HT1080 (cell line): ENCODE results near the gene FBXO30. TPM values are rescaled to one million over a fixed set of nuclear protein-coding genes. Genes with fewer than 3 reads are reported as not detected.

Source experiments
- DNase-seq: peaks from one replicate; pipeline ENCODE4 v3.0.0-alpha.2; 2015; ENCODE audit warnings: low read depth
- polyA plus RNA-seq, 2 experiments: library from polyadenylated mRNA; depleted of rRNA; stranded (reverse); fragments of >200 nt; gene quantifications; 2 replicates each; pipeline ENCODE4 v1.2.3, GENCODE V29; 2015
- total RNA-seq: library from RNA; depleted of rRNA; stranded (reverse); fragments of >200 nt; shearing (Covaris generic); gene quantifications from 2 replicates; pipeline ENCODE4 v1.2.3, GENCODE V29; 2014; rRNA removed

Gene FBXO30
- 4.1 and 7.2 TPM in 2 replicates for total RNA-seq
- polyA plus RNA-seq (2015; cell fraction: cytosol; rRNA removed): 6.6 and 7.9 TPM in 2 replicates
- 9.2 and 9.6 TPM in 2 replicates for polyA plus RNA-seq (2015; cell fraction: nucleus; rRNA removed)

GRCh38 chr6:145814501-145815308, at the start of gene FBXO30:
FBXO30 (minus strand) TSS chr6:145814795; CDS start chr6:145806405, 8,390 bp downstream.
- peak; percentile 86 for DNase-seq

GRCh38 chr6:145863988-145864616, 49.5 kb upstream of the FBXO30 start:
- no peak for DNase-seq

- no peak for DNase-seq
Measured at GRCh38 chr6:145863366-145863765, 48.8 kb upstream of the FBXO30 start.

DNA sequence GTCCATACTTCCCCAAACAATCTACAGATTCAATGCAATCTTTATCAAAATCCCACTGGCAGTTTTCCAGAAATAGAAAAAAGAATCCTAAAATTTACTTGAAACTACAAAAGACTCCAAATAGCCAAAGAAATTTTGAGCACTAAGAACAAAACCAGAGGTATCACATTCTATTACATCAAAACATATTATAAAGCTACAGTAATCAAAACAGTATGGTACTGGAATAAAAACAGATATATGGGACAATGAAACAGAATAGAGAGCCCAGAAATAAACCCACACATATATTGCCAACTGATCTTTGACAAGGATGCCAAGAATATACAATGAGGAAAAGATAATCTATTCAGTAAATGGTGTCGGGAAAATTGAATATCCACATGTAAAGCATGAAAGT, 46.0 kb upstream of the FBXO30 start:
- no peak for DNase-seq

GRCh38 chr6:145850671-145851070, 36.1 kb upstream of the FBXO30 start:
- no peak for DNase-seq

DNA sequence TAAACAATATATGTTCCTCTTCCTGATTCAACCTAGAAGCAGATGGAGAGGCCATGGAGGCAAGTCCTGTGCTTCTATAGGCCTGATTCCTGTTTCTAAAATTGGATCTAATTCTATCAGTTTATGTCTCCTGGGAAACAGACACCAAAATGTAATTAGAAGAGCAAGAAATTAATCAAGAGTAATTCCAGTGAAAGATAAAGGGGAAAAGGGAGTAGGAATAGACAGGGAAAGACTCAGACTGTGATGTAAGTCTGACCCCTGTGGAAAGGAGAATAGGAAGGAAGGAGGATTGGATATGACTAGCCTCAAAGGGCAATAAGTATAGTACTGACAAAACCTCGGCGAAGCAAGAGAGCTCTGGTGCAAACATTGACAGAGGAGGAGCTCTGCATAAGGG, 33.9 kb upstream of the FBXO30 start:
- DNase-seq: no peak

DNA sequence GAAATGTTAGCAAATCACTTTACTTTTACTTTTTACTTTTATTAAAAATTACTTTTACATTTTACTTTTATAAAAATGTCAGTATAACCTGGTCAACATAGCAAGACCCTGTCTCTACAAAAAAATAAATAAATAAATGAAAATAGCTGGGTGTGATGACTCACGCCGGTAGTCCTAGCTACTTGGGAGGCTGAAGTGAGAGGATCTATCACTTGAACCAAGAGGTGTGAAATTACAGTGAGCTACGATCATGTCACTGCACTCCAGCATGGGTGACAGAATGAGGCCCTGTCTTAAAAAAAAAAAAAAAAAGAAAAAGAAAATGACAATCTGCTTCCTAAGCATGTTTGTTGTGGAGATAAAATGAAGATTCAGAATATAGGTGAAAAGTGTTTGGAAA, 31.0 kb upstream of the FBXO30 start:
- no peak for DNase-seq

DNA sequence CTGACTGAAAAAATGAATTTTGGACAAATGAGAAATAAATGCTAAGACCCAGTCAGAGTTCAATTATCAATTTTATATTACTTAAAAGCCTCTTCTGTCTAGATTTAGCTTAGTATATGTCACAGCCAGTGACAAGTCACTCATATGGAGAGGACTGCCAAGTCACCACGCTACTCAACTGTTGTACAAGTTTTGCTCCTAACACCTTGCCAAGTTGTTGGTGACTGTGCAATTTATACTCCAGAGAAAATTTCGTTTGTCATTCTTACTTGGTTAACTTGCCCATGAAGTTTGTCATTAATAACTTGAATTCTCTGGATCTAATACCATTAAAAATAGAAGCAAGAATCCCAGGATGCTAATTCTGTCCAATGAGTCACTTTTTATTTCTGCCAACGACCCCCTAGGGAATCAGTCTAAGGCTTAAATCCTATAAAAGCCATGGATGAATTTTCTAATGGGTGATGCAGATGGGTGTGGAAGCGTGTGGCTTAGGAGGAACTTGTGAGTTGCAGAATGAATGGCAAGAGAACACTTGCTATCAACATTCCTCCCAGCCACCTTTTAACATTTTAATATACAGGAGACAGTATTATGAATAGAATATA, 30.4 kb upstream of the FBXO30 start:
- no peak for DNase-seq

DNA sequence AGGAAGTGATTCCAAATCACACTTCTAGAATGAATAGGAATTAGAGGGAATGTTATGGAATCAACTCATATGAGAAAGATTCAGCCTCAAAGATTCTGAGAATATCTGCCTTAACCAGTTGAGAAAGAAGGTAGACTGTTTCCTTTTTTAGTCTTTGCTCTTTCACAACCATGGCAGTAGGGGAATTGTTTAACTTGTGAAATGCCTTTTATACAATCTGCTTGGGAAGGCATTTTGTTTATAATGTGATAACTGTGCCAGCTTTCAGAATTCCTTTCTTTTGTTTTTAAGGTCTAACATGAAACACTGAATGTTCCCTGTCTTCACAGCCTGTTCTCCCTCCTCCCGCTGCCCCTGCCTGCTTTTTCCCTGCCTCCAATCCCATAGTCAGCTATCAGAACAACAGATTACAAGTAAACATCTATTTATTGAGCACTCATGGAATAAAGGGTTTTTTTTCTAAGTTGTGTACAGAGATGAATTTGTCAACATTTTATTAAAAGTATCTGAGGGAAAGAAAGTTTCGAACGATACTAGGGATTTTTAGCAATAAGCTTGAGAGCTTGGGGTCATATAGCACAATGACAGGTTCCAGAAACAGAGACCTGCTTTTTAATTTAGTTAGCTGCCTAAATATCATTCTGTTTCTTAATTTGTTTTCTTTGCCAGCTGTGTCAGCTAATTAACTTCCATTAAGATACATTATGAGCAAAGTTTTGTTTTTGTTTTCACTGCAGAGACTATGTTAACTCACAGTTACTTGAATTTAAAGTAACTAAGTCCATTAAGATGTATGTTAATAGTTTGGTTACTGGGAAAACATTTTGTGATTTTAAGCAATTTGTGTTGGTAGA, 28.3 kb upstream of the FBXO30 start:
- no peak for DNase-seq

DNA sequence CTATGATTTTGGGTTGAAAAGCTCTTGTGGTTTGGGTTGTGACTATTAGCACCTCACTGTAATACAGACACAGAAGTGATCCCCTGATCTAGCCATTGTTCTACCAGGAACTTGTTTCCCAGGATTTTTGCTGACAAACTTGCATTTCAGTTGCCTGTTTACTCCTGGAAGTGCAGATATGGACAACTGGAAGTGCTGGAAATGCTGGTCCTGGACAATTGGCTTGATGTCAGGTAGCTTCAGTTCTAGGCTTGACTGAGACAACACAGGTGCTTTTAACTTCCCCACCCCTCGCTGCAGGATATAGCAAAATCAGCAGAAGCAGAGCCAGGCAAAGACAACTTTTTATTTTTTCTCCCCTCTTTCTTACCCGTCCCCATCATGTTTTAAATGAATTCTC, 27.1 kb upstream of the FBXO30 start:
- DNase-seq: no peak

- DNase-seq: no peak
Measured at GRCh38 chr6:145839653-145840052, 25.1 kb upstream of the FBXO30 start.

- no peak for DNase-seq
Measured at GRCh38 chr6:145838305-145838704, 23.7 kb upstream of the FBXO30 start.

DNA sequence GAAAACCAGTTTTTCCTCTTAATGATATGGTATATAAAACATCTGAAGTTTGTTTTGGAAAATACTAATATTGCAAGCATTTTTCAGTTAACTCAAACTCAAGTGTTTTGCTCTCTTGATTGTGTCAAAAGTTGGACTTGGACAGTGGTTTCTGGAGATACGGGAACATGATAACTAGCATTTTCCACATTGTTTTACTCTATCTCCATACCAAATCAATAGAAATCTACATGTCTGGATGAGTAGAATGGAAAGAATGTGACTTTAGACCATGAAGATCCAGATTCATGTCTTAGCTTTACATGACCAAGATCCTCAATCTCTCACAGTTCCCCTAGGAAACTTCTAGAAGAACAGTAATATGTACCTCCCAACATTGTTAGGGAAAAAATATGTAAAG, 22.2 kb upstream of the FBXO30 start:
- DNase-seq: no peak

- peak; percentile 75 for DNase-seq
Measured at GRCh38 chr6:145836170-145836569, 21.6 kb upstream of the FBXO30 start.

GRCh38 chr6:145830612-145831011, 16.0 kb upstream of the FBXO30 start:
- DNase-seq: no peak

DNA sequence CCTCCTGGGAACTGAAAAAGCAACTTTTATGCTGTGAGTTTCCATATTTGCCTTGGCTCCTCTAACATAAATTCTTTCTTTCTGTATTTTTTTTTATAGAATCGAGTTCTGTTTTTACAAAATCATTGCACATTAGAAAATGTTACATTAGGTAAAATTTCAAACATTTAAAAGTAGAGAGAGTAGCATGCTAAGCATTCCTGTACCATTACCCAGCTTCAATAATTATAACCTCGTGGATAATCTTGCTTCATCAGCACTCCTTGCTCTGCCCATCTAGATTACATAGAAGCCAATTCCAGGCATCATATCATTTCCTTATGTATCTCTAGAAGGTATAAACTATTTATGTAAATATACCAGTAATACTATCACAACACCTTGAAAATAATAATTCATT, 15.4 kb upstream of the FBXO30 start:
- no peak for DNase-seq

DNA sequence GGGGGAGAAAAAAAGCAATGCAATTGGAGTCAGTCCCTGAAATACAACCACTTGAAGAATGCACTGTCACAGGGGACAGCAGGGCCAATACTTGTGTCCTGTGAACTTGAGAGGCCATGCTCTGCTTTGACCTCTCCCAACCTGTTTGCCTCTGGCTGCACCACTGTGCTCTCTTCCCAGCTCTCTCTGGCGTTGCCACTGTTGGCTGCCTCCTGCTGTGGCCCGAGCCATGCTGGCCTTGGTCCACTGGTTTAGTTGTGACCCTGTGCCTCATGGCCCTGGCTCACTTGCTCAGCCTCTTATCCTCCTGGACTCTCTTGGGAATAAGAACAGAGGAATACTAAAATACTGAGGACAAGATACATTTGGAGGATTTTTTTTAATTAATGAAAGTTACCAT, 14.5 kb upstream of the FBXO30 start:
- DNase-seq: no peak

GRCh38 chr6:145824344-145824743, 9.7 kb upstream of the FBXO30 start:
- DNase-seq: no peak

DNA sequence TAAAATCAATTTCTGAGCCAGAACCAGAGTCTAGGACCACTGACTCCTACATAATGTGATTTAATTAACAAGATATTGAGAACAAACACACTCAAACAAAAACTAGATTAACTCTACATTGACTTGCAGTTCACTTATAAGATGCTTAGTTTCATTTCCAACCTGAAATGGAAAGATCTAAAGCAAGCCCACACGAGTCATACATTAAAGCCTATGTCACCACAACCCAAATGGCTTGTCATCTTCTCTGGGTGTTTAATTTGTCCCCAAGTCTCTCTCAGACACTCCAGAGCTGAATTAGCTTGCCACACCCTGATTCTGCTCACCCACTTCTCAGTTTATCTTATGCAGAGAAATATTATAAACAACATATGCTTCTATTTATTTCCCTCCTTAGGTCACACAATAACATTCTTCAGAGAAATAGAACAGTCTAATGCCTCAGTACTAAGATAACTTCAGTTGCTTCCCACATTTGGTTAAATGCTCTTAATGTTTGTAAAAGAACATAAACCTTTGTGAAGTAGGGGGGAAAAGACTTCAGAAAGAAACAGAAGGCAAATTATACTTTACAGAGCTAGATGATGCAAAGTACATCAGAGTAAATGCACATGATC, 8.8 kb upstream of the FBXO30 start:
- no peak for DNase-seq

- no peak for DNase-seq
Measured at GRCh38 chr6:145822456-145822855, 7.9 kb upstream of the FBXO30 start.

GRCh38 chr6:145819994-145820393, 5.4 kb upstream of the FBXO30 start:
- DNase-seq: no peak
